H1 (cell line): Measurements from ENCODE around the gene BPIFA2.

Experiments
- ATF3 ChIP-seq: IDR thresholded peaks from 2 replicates; pipeline ENCODE4 v1.6.1; 2011; ENCODE audit warnings: low read depth, mild to moderate bottlenecking, low read length; ENCODE audit not compliant: insufficient read depth
- CTBP2 ChIP-seq: IDR thresholded peaks from 2 replicates; pipeline ENCODE4 v1.7.0; 2011; ENCODE audit warnings: borderline replicate concordance, mild to moderate bottlenecking, moderate library complexity, mixed read lengths, low read length; ENCODE audit not compliant: insufficient read depth, insufficient read length
- CTCF ChIP-seq, 3 experiments: IDR thresholded peaks; 1 replicate in 2 of 3; 2 replicates in 1 of 3; pipeline versions ENCODE4 v1.5.1 to v1.6.1; 2011; ENCODE audit warnings: low read length in 3 of 3, mild to moderate bottlenecking in 3 of 3, inconsistent platforms in 2 of 3, low read depth in 1 of 3, moderate library complexity in 1 of 3; ENCODE audit not compliant: insufficient read depth in 1 of 3; ENCODE audit errors: control extremely low read depth in 1 of 3
- NRF1 ChIP-seq: IDR thresholded peaks from 2 replicates; pipeline ENCODE4 v1.6.1; 2011; ENCODE audit warnings: mild to moderate bottlenecking, low read depth, low read length, improper control_type of control experiment
- POLR2A ChIP-seq, 2 experiments: IDR thresholded peaks; 1 replicate in 1 of 2; 2 replicates in 1 of 2; pipeline ENCODE4 v1.6.1; 2011; ENCODE audit warnings: low read depth in 2 of 2, low read length in 2 of 2, mild to moderate bottlenecking in 2 of 2; ENCODE audit errors: control extremely low read depth in 1 of 2
- SIN3A ChIP-seq, 2 experiments: IDR thresholded peaks in 1 of 2; conservative IDR thresholded peaks in 1 of 2; 2 replicates each; pipeline ENCODE4 v1.6.1; 2011 to 2012; ENCODE audit warnings: low read length in 2 of 2, improper control_type of control experiment in 1 of 2, low read depth in 1 of 2, mild to moderate bottlenecking in 1 of 2
- SP1 ChIP-seq: IDR thresholded peaks from 2 replicates; pipeline ENCODE4 v1.6.1; 2011; ENCODE audit warnings: low read depth, low read length
- SUZ12 ChIP-seq: fragments of 200-600 bp; sonication (generic); IDR thresholded peaks from 2 replicates; pipeline ENCODE4 v1.6.1; 2012; ENCODE audit warnings: mild to moderate bottlenecking, inconsistent platforms, low read length, moderate library complexity, mixed read lengths
- TAF1 ChIP-seq: IDR thresholded peaks from 2 replicates; pipeline ENCODE4 v1.6.1; 2011; ENCODE audit warnings: mild to moderate bottlenecking, low read depth, low read length
- TAF7 ChIP-seq: optimal IDR thresholded peaks from 2 replicates; pipeline ENCODE3; 2011; ENCODE audit warnings: low read depth, mild to moderate bottlenecking, inconsistent platforms, low read length, moderate library complexity, borderline replicate concordance
- YY1 ChIP-seq: IDR thresholded peaks from 2 replicates; pipeline ENCODE4 v1.6.1; 2011; ENCODE audit warnings: low read depth, mild to moderate bottlenecking, low read length

GRCh38 chr20:33187491-33187890, 19.5 kb downstream of the BPIFA2 start:
- no peak for TF ChIP-seq ATF3
- TF ChIP-seq SP1, result no peak
- no peak for TF ChIP-seq CTBP2
- no peak for TF ChIP-seq TAF7
- TF ChIP-seq CTCF (IDR thresholded peaks at IDR 0.05; ENCODE audit: control extremely low read depth in 1 of 3, insufficient read depth in 1 of 3, low read depth in 1 of 3, low read length in 3 of 3), result no peak
- TF ChIP-seq NRF1, result no peak
- no peak for TF ChIP-seq TAF1
- no peak for TF ChIP-seq POLR2A (IDR thresholded peaks at IDR 0.05; ENCODE audit: control extremely low read depth in 1 of 2, low read depth in 2 of 2, low read length in 2 of 2)
- TF ChIP-seq SIN3A (conservative IDR thresholded peaks at IDR 0.05 in 1 of 2, IDR thresholded peaks at IDR 0.05 in 1 of 2; ENCODE audit: low read depth in 1 of 2, low read length in 2 of 2), result no peak
- no peak for TF ChIP-seq SUZ12
- no peak for TF ChIP-seq YY1
